ENCODE measurements around the gene BRPF1.

DNA sequence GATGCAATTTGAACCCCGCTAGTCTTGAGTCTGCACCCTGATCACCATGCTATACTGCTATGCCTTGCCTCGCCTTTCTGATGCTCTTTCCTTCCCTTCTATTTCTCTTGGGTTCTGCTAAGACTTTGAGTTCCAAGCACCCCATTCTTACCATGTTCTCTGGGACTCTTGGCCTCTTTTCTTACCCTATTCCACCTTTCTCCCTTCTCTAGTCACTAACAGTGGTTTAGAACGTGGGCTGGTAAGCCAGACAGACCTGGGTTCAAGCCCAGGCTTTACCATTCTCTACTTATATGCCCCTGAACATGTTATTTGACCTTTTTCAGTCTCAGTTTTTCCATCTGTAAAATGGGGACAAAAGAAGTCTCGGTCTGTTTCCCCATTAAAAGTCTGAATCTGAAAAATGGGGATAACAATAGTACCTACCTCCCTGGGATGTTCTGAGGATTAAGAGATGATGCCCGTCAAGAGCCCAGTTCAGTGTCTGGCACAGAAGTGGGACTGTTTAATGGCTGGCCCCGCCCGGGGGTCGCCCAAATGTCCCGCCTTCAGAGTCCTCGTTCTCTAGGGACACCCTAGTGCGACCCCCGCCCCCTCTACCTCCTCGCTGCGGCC lies 60.4 kb downstream of the BRPF1 start:
- TF ChIP-seq CTCF (IDR thresholded peaks at IDR 0.05) (no peak), EZH2 (IDR thresholded peaks at IDR 0.05) (no peak)
